Measurements from ENCODE around the gene PHLPP1.
"Not testable (repeated sequence)": the region's sequence is repeated elsewhere in the genome, so short reads cannot be mapped to it uniquely, and the experiment has no call there.

The PHLPP1 gene

GRCh38 chr18:62717925-62718800, 2.8 kb downstream of the PHLPP1 start:
- peak; percentile 49 for DNase-seq

GRCh38 chr18:62720048-62720447, 4.7 kb downstream of the PHLPP1 start:
- DNase-seq = no peak

- DNase-seq = peak; percentile 38
Observed at GRCh38 chr18:62720766-62721613, 5.6 kb downstream of the PHLPP1 start.

GRCh38 chr18:62721839-62722795, 6.8 kb downstream of the PHLPP1 start:
- DNase-seq = no peak

- no peak for DNase-seq
Observed at GRCh38 chr18:62723666-62724281, 8.4 kb downstream of the PHLPP1 start.

GRCh38 chr18:62725896-62726295, 10.6 kb downstream of the PHLPP1 start:
- DNase-seq = no peak

- DNase-seq = no peak
Observed at GRCh38 chr18:62728254-62728653, 12.9 kb downstream of the PHLPP1 start.

- DNase-seq = no peak
Observed at GRCh38 chr18:62729487-62730386, 14.4 kb downstream of the PHLPP1 start.

- no peak for DNase-seq
Observed at GRCh38 chr18:62730941-62731340, 15.6 kb downstream of the PHLPP1 start.

GRCh38 chr18:62732617-62733016, 17.3 kb downstream of the PHLPP1 start:
- DNase-seq = no peak

GRCh38 chr18:62734290-62734689, 18.9 kb downstream of the PHLPP1 start:
- no peak for DNase-seq

- DNase-seq = no peak
Observed at GRCh38 chr18:62735387-62735786, 20.0 kb downstream of the PHLPP1 start.

GRCh38 chr18:62736077-62736855, 20.9 kb downstream of the PHLPP1 start:
- no peak for DNase-seq

GRCh38 chr18:62737241-62737873, 22.0 kb downstream of the PHLPP1 start:
- DNase-seq = no peak

- DNase-seq = no peak
Observed at GRCh38 chr18:62738639-62739038, 23.3 kb downstream of the PHLPP1 start.

GRCh38 chr18:62739911-62740310, 24.6 kb downstream of the PHLPP1 start:
- DNase-seq = no peak

- DNase-seq = not testable (repeated sequence)
Observed at GRCh38 chr18:62740650-62741049, 25.3 kb downstream of the PHLPP1 start.

GRCh38 chr18:62741118-62741566, 25.8 kb downstream of the PHLPP1 start:
- DNase-seq = no peak

- DNase-seq = no peak
Observed at GRCh38 chr18:62741584-62741983, 26.2 kb downstream of the PHLPP1 start.
